ENCODE results near the gene CFAP61.
"Not testable (repeated sequence)": the region's sequence is repeated elsewhere in the genome, so short reads cannot be mapped to it uniquely, and the experiment has no call there.

The CFAP61 gene

GRCh38 chr20:20235681-20236080 is 183.3 kb downstream of the CFAP61 start:
- no peak for DNase-seq

- DNase-seq: peak; percentile 39 to 69
These were observed 185.0 kb downstream of the CFAP61 start for GRCh38 chr20:20237093-20237959.

GRCh38 chr20:20241976-20242375 is 189.6 kb downstream of the CFAP61 start:
- DNase-seq: no peak

DNA sequence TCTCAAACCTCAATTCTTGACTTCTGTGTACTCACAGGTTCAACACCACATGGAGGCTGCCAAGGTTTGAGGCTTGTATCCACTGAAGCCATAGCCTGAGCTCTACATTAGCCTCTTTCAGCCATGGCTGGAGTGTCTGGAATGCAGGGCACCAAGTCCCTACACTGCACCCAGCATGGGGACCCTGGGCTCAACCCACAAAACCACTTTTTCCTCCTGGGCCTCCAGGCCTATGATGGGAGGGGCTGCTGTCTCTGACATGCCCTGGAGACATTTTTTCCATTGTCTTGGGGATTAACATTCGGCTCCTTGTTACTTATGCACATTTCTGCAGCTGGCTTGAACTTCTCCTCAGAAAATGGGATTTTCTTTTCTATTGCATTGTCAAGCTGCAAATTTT is 192.1 kb downstream of the CFAP61 start:
- not testable (repeated sequence) for DNase-seq

DNA sequence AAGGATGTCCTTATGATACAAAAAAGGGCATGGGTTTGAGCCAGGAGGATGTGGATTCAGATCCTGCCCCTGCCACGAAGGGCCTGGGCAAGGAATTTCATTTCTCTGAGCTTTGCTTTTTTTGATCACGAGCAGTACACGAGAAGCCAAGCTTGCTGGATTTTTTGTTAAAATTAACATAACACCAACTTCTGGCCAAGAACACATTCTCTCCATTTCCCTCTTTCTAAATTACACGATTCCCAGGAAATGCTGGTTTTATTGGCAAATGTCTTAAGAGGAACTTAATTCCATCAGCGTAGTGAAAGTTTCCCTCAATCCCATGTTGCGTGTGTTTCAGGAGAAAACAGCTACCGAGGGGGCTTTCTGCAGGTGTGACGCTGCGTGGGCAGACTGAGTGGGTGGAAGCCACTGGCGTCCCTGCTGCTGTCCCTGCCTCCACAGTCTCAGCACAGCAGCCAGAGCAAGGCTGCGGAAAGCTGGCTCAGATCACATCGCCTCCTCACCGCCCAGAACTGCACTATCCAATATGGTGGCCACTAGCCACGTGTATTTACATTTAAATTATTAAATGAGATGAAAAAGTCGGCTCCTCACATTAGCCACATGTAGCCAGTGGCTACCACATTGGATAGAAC is 194.8 kb downstream of the CFAP61 start:
- no peak for DNase-seq

GRCh38 chr20:20248620-20249200 is 196.4 kb downstream of the CFAP61 start:
- peak; percentile 61 to 62 for DNase-seq

- no peak for DNase-seq
These were observed 199.0 kb downstream of the CFAP61 start for GRCh38 chr20:20251317-20251716.

DNA sequence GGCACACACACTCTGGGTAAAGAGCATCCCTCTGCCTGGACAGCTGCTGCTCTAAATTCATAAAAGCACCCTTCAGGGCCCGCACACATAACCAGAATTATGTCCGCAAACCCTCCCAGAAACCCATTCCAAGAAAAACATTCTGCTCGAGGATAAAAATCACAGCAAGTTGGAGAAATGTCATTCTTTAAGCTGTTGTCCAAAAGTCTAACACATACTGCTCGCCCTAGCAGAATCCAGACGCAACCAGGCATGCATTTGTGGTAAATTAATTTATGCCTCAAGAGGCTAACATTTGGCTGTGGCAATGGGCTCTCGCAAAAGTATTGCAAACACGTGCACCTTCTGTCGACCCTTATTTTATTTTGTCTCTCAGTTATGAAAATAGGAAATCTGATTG is 199.5 kb downstream of the CFAP61 start:
- DNase-seq: no peak

DNA sequence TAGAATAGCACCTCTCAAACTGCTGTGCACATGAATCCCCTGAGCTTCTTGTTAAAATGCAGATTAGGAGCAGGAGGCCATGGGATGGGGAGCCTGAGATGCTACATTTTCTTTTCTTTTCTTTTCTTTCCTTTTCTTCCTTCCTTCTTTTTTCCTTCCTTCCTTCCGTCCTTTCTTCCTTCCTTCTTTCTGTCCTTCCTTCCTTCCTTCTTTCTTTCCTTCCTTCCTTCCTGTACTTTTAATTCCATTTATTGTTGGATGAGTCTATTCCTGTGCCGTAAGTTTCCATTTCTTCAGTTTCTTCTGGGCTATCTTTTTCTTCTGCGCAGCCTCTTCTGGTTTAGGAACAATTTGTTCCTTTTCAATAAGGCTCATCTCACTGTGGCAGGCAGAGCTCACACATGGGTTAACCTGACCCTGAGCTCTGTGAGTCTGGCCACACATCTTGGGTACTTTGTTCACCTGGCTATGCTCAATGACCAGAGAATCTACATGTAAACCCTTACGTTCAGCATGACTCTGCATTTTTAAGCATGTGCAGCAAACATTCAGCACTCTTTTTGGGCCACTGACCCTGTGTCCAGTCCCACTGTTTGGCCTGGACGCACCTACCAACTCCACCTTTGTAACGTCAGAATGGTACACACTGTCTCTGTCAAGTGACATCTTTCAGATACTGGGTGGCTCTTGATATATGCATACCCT is 200.9 kb downstream of the CFAP61 start:
- no peak for DNase-seq

- no peak for DNase-seq
These were observed 201.5 kb downstream of the CFAP61 start for GRCh38 chr20:20253744-20254330.

DNA sequence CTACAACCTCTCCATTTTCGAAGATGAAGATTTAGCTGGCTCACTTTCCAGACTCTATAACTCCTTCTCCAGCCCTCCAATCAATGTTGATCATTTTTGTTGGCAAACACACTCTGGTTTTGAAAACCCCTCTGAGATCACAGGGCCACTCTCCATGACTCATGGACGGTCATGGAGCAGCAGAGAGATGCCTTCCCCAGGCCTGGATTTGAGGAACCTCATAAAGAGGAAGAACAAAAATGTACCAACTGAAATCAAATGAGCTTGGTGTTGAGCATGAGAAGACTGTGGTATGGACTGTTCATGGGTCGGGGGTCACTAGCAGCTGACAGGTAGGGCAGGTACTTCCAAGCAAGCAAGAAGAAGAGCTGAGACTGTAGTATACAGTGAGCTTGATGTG is 202.8 kb downstream of the CFAP61 start:
- DNase-seq: peak; percentile 92 to 98

DNA sequence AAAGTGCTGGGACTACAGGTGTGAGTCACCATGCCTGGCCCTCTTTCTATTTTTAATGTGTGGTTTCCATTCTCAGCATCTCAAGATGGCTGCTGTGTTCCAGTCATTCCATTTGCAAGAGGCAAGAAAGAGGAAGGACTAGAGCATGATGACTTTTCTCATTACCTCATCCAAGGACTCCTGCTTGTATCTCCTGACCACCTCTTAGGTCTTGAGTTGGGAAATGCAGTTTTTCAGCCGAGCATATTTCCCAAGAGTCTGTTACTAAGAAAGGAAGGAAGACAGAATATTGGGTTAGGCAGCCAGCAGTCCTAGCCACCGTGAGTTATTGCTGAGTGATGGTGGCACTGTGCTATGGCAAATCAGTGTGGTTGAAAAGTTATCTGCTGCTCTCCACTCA is 207.2 kb downstream of the CFAP61 start:
- DNase-seq: peak; percentile 91 to 99

GRCh38 chr20:20261159-20261558 is 208.8 kb downstream of the CFAP61 start:
- peak; percentile 83 to 95 for DNase-seq

- DNase-seq: no peak
These were observed 212.9 kb downstream of the CFAP61 start for GRCh38 chr20:20265210-20265609.

- DNase-seq: no peak
These were observed 214.2 kb downstream of the CFAP61 start for GRCh38 chr20:20266552-20266951.

GRCh38 chr20:20267685-20268370 is 215.5 kb downstream of the CFAP61 start:
- peak; percentile 54 to 66 for DNase-seq

- DNase-seq: peak; percentile 25
These were observed 218.9 kb downstream of the CFAP61 start for GRCh38 chr20:20271271-20271670.

DNA sequence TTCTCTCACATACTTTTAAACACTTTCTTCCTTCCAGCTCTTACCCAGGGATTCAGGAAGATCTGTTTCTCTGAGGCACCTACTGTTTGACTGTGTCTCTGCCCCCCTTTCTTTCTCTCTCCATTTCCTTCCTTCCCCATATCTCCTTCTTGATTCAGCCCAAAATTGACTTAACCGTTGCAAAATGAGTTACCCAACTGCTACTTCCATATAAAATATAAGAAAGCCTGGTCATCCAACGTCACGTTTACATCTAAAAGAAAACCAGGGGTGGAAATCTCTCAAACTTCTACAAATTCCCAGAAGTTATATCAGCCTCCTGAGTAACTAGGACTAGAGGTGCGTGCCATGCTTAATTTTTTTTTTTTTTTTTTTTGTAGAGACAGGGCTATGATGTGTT is 220.4 kb downstream of the CFAP61 start:
- peak; percentile 29 to 62 for DNase-seq

GRCh38 chr20:20273286-20273685 is 221.0 kb downstream of the CFAP61 start:
- no peak for DNase-seq

GRCh38 chr20:20274821-20275220 is 222.5 kb downstream of the CFAP61 start:
- no peak for DNase-seq

DNA sequence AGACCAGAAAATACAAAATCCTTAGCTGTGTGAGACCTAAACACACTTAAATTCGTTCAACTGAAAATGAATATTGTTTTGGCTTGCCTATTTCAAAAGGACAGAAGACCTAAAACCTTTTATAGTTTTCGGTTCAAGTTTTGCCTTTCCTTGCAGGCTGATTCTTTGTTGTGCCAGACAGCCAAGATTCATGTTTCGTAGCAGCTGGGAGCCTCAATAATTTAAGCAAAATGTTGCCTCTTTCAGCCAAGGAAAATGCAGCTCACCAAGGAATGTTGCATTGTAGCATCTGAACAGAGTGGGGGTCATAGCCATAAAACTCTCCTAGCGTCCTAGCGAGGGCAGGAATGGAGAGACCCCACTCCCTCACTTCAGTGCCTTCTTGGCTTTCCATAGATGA is 223.3 kb downstream of the CFAP61 start:
- no peak for DNase-seq

- DNase-seq: peak; percentile 34 to 39
These were observed 224.6 kb downstream of the CFAP61 start for GRCh38 chr20:20276811-20277530.

All from inflammatory macrophage treated with lipopolysaccharide for 1 hour (primary cell).